ENCODE results near the gene COL10A1. TPM values are rescaled to one million over a fixed set of nuclear protein-coding genes. Genes with fewer than 3 reads are reported as not detected.

COL10A1 gene
- total and polyA plus RNA-seq, 10 of the 15 experiments (the other 5 are each of a cell fraction or from before 2014, with no cell fraction given), result 0.02 to 0.33 (median 0.06) TPM; not detected in 5

DNA sequence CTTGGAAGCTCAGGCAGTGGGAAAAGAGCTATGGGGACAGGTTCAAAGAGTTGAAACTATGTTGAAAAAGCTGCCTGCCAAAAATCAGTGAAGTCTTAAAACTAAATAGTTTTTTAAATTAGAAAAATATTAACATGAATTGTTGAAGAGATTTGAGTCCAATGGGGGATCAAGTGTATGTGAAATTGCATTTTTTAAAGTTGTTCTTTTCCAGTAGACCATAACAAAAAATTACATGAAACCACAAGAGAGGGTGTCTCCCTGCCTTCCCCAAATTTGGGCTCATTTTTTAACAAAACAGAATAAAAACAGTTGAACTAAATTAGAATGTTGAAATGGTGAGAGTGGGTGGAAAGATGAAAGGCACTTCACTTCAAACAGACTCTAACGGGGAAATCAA lies 31.5 kb upstream of the COL10A1 start:
- ATAC-seq, result no peak
- Histone ChIP-seq H3K4me1 (ENCODE audit: control insufficient read depth, insufficient read depth, low read length) (no peaks in the 10 kb centered on the region), H3K9ac (ENCODE audit: control insufficient read depth, insufficient read depth, low read length) (no peak overlapping the region), H3K4me3 (no peak overlapping the region), H4K20me1 (ENCODE audit: control insufficient read depth, insufficient read depth) (no peaks in the 10 kb centered on the region), H3K27ac (ENCODE audit: control insufficient read depth, insufficient read depth) (no peak overlapping the region), H2AFZ (ENCODE audit: control insufficient read depth, low read depth, low read length) (no peak overlapping the region), H3K4me2 (ENCODE audit: control insufficient read depth, insufficient read depth) (no peak overlapping the region), H3K9me3 (replicated peaks; ENCODE audit: control insufficient read depth, insufficient read depth, low read length) (no peaks in the 10 kb centered on the region; the same call in 2 of the 3 replicates), H3K79me2 (ENCODE audit: control insufficient read depth, insufficient read depth, low read length) (no peaks in the 10 kb centered on the region), H3K36me3 (ENCODE audit: control insufficient read depth in 2 of 2, insufficient read depth in 2 of 2, low read length in 1 of 2) (no peaks in the 10 kb centered on the region), H3K27me3 (replicated peaks in 1 of 2; ENCODE audit: control insufficient read depth in 2 of 2, insufficient read depth in 2 of 2, low read length in 1 of 2) (no peaks in the 10 kb centered on the region)
- SMC1A ChIA-PET (ENCODE audit: uncharacterized antibody, unreplicated experiment), result interaction anchor here (1.4 to 1.8 kb wide), 2 partner anchors 8 to 11 kb away, joined by 3 to 4 read pairs; no protein-coding TSS in a partner anchor
- BruUV-seq (replicated peaks), result no TSS peak
- 94% methylated on average over 1 of the region's 1 CpG for WGBS (ENCODE audit: insufficient coverage, insufficient replicate concordance, low lambda C conversion rate, missing lambda C conversion rate)
- RAD21 ChIA-PET (ENCODE audit: unreplicated experiment), result interaction anchor here (1.2 kb wide), 1 partner anchor 149 kb away, joined by 3 read pairs; no protein-coding TSS in a partner anchor
- DNase-seq (ENCODE audit: low read depth, low spot score), result no peak
- TF ChIP-seq, protein P1, sequence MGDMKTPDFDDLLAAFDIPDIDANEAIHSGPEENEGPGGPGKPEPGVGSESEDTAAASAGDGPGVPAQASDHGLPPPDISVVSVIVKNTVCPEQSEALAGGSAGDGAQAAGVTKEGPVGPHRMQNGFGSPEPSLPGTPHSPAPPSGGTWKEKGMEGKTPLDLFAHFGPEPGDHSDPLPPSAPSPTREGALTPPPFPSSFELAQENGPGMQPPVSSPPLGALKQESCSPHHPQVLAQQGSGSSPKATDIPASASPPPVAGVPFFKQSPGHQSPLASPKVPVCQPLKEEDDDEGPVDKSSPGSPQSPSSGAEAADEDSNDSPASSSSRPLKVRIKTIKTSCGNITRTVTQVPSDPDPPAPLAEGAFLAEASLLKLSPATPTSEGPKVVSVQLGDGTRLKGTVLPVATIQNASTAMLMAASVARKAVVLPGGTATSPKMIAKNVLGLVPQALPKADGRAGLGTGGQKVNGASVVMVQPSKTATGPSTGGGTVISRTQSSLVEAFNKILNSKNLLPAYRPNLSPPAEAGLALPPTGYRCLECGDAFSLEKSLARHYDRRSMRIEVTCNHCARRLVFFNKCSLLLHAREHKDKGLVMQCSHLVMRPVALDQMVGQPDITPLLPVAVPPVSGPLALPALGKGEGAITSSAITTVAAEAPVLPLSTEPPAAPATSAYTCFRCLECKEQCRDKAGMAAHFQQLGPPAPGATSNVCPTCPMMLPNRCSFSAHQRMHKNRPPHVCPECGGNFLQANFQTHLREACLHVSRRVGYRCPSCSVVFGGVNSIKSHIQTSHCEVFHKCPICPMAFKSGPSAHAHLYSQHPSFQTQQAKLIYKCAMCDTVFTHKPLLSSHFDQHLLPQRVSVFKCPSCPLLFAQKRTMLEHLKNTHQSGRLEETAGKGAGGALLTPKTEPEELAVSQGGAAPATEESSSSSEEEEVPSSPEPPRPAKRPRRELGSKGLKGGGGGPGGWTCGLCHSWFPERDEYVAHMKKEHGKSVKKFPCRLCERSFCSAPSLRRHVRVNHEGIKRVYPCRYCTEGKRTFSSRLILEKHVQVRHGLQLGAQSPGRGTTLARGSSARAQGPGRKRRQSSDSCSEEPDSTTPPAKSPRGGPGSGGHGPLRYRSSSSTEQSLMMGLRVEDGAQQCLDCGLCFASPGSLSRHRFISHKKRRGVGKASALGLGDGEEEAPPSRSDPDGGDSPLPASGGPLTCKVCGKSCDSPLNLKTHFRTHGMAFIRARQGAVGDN (IDR thresholded peaks at IDR 0.05), result no peak
- TF ChIP-seq NFXL1 (IDR thresholded peaks at IDR 0.05; ENCODE audit: borderline replicate concordance) (no peak), EP300 (IDR thresholded peaks at IDR 0.05; ENCODE audit: borderline replicate concordance in 1 of 2, control insufficient read depth in 1 of 2, low read depth in 2 of 2, low read length in 2 of 2) (no peak), RAD21 (IDR thresholded peaks at IDR 0.05; ENCODE audit: insufficient read depth, low read depth, low read length) (no peak), GABPA (IDR thresholded peaks at IDR 0.05; ENCODE audit: low read depth) (no peak), FOS (IDR thresholded peaks at IDR 0.05; ENCODE audit: borderline replicate concordance, extremely low read depth, insufficient read length) (no peak), KAT2A (conservative IDR thresholded peaks at IDR 0.05; ENCODE audit: control insufficient read depth, low read depth, low read length) (no peak), STAT1 (conservative IDR thresholded peaks at IDR 0.05) (no peak)
- TF ChIP-seq, protein P2, sequence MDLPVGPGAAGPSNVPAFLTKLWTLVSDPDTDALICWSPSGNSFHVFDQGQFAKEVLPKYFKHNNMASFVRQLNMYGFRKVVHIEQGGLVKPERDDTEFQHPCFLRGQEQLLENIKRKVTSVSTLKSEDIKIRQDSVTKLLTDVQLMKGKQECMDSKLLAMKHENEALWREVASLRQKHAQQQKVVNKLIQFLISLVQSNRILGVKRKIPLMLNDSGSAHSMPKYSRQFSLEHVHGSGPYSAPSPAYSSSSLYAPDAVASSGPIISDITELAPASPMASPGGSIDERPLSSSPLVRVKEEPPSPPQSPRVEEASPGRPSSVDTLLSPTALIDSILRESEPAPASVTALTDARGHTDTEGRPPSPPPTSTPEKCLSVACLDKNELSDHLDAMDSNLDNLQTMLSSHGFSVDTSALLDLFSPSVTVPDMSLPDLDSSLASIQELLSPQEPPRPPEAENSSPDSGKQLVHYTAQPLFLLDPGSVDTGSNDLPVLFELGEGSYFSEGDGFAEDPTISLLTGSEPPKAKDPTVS (IDR thresholded peaks at IDR 0.05; ENCODE audit: low read depth, low read length), result no peak
- intact Hi-C loops (cut with micrococcal nuclease; ENCODE audit: unreplicated experiment) (no loop called here), in situ Hi-C loops (cut with MboI) (no loop called here)
- CTCF ChIA-PET, result interaction anchor here (0.7 to 2.2 kb wide), 2 partner anchors 45 to 1224 kb away, joined by 3 to 10 read pairs; no protein-coding TSS in a partner anchor
- no peak for FAIRE-seq
- POLR2A ChIA-PET, result no interaction called here
